Activated T-cell treated with anti-CD3 and anti-CD28 coated beads, Interleukin-2, amount 50 U/mL, for 72 hours (primary cell): ENCODE measurements around the gene CHEK2. TPM values are rescaled to one million over a fixed set of nuclear protein-coding genes. Genes with fewer than 3 reads are reported as not detected.
"Not testable (repeated sequence)": the region's sequence is repeated elsewhere in the genome, so short reads cannot be mapped to it uniquely, and the experiment has no call there.

Source experiments
- ATAC-seq, 2 donors: fragments of 150-1000 bp; cut with Tn5 transposase; replicated peaks in 1 of 2; 2 replicates each; pipeline ENCODE4 v1.10.0; 2021; ENCODE audit warnings: moderate library complexity in 2 of 2, mild to moderate bottlenecking in 1 of 2
- DNase-seq, 2 donors: peaks; one replicate each; pipeline ENCODE4 v3.0.0; 2021 to 2022; ENCODE audit warnings: mixed read lengths in 1 of 2
- H3K27ac Mint-ChIP-seq: one replicate; pipeline ENCODE4 v1.8.0; 2022; ENCODE audit warnings: mild to moderate bottlenecking, moderate library complexity, mixed read lengths
- H3K27me3 Mint-ChIP-seq: one replicate; pipeline ENCODE4 v1.8.0; 2022; ENCODE audit warnings: low read depth, mixed read lengths
- H3K36me3 Mint-ChIP-seq, 2 donors: one replicate each; pipeline ENCODE4 v1.8.0; 2022; ENCODE audit warnings: mixed read lengths in 2 of 2, mild to moderate bottlenecking in 1 of 2; ENCODE audit not compliant: insufficient read depth in 2 of 2
- H3K4me1 Mint-ChIP-seq: one replicate; pipeline ENCODE4 v1.8.0; 2022; ENCODE audit warnings: low read depth, mixed read lengths
- H3K4me3 Mint-ChIP-seq, 2 donors: one replicate each; pipeline ENCODE4 v1.8.0; 2022; ENCODE audit warnings: mild to moderate bottlenecking in 2 of 2, mixed read lengths in 2 of 2, moderate library complexity in 2 of 2
- H3K9me3 Mint-ChIP-seq, 2 donors: one replicate each; pipeline ENCODE4 v1.8.0; 2022; ENCODE audit warnings: mixed read lengths in 2 of 2
- total RNA-seq, 2 donors: library from RNA; stranded (reverse); gene quantifications; one replicate each; pipeline ENCODE4 v1.2.3, GENCODE V29; 2022

Gene CHEK2
- total RNA-seq, 2 donors from 2014 or later = 29.2 to 32.1 TPM

DNA sequence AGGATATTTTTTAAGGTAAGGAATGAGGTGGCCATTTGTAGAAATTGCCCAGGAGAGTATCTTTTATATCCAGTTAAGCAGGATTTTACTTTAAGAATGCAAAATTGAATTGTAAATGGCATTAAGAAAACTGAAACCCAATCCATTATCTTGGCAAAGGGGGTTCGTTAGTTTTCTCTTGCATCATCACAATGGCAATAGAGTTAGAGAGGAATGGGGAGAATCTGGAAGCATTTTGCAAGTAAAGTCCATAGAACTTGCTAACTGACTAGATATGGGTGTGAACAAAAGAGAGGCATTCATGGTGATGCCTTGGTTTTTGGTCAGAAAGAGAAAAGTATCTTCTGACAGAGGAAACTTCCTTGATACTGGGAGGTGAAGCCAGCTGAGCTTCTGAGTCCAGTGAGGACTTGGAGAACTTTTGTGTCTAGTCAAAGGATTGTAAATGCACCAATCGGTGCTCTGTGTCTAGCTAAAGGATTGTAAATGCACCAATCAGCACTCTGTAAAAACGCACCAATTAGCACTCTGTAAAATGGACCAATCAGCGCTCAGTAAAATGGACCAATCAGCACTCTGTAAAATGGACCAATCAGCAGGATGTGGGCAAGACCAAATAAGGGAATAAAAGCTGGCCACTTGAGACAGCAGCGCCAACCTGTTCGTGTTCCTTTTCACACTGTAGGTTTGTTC, 27.2 kb upstream of the CHEK2 start:
- Mint-ChIP-seq H3K4me1 (peaks cover 7% of the 10 kb centered on the region), H3K27me3 (no peaks in the 10 kb centered on the region), H3K9me3 (no peaks in the 10 kb centered on the region), H3K4me3 (no peak overlapping the region), H3K27ac (no peak overlapping the region), H3K36me3 (peaks cover 5 to 6% of the 10 kb centered on the region in 2 donors)
- ATAC-seq (no peak), DNase-seq (no peak)

DNA sequence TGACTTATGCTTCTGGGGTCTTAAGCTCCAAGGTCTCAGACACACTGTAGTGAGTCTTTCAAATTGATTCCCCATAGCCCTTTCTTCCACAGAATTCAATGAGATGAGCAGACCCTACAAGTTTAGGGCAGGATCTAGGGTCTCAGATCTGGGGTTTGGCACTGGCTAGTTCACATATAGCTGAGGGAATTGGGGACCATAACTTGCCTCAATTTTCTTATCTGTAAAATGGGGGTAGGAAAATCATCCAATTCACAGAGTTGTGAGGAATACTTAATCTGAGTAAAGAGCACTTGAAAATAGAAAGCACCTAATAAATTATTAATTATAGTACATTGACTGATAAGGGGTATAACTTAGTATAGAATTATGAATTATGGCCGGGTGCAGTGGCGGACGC, 25.0 kb upstream of the CHEK2 start:
- Mint-ChIP-seq H3K9me3 (no peaks in the 10 kb centered on the region), H3K36me3 (no peaks in the 10 kb centered on the region), H3K4me3 (no peak overlapping the region), H3K27ac (no peak overlapping the region), H3K4me1 (no peaks in the 10 kb centered on the region), H3K27me3 (no peaks in the 10 kb centered on the region)
- ATAC-seq (no peak), DNase-seq (no peak)

- H3K4me3 Mint-ChIP-seq, H3K36me3 Mint-ChIP-seq, H3K9me3 Mint-ChIP-seq, H3K27ac Mint-ChIP-seq, H3K27me3 Mint-ChIP-seq, H3K4me1 Mint-ChIP-seq, DNase-seq, ATAC-seq: not testable (repeated sequence)
These were observed 20.4 kb upstream of the CHEK2 start for GRCh38 chr22:28762000-28762399.

DNA sequence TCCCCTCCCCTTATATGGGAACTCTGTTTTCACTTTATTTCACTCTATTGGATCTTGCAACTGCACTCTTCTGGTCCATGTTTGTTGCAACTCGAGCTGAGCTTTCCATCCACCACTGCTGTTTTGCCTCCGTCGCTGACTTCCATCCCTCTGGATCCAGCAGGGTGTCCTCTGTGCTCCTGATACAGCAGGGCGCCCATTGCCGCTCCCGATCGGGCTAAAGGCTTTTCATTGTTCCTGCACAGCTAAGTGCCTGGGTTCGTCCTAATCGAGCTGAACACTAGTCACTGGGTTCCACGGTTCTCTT, 19.8 kb upstream of the CHEK2 start:
- H3K4me1 Mint-ChIP-seq = no peaks in the 10 kb centered on the region
- H3K36me3 Mint-ChIP-seq = no peaks in the 10 kb centered on the region
- H3K27ac Mint-ChIP-seq = no peak overlapping the region
- no peaks in the 10 kb centered on the region for H3K9me3 Mint-ChIP-seq
- H3K27me3 Mint-ChIP-seq = no peaks in the 10 kb centered on the region
- no peak for DNase-seq
- no peak overlapping the region for H3K4me3 Mint-ChIP-seq
- no peak for ATAC-seq

- no peaks in the 10 kb centered on the region for H3K9me3 Mint-ChIP-seq
- no peaks in the 10 kb centered on the region for H3K36me3 Mint-ChIP-seq
- no peaks in the 10 kb centered on the region for H3K27me3 Mint-ChIP-seq
- H3K4me1 Mint-ChIP-seq = no peaks in the 10 kb centered on the region
- DNase-seq (no peak), ATAC-seq (no peak)
- H3K27ac Mint-ChIP-seq = no peak overlapping the region
- no peak overlapping the region for H3K4me3 Mint-ChIP-seq
These were observed 18.4 kb upstream of the CHEK2 start for GRCh38 chr22:28759861-28760560.

DNA sequence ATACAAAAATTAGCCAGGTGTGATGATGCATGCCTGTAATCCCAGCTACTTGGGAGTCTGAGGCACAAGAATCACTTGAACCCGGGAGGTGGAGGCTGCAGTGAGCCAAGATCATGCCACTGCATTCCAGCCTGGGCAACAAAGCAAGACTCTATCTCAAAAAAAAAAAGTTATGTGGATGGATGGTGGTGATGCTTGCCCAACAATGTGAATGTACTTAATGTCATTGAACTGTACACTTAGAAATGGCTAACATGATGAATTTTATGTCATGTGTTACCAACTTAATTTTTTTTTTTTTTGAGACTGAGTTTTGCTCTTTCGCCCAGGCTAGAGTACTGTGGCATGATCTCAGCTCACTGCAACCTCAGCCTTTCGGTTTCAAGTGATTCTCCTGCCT, 12.9 kb upstream of the CHEK2 start:
- not testable (repeated sequence) for H3K4me1 Mint-ChIP-seq, H3K9me3 Mint-ChIP-seq, H3K27ac Mint-ChIP-seq, ATAC-seq, DNase-seq, H3K36me3 Mint-ChIP-seq, H3K4me3 Mint-ChIP-seq, H3K27me3 Mint-ChIP-seq

GRCh38 chr22:28750471-28750881, 8.9 kb upstream of the CHEK2 start:
- no peaks in the 10 kb centered on the region for H3K27me3 Mint-ChIP-seq
- H3K9me3 Mint-ChIP-seq = no peaks in the 10 kb centered on the region
- no peak overlapping the region for H3K27ac Mint-ChIP-seq
- H3K4me3 Mint-ChIP-seq = no peak overlapping the region
- peaks cover 6% of the 10 kb centered on the region for H3K4me1 Mint-ChIP-seq
- peaks cover 9 to 29% of the 10 kb centered on the region in 2 donors for H3K36me3 Mint-ChIP-seq
- no peak for ATAC-seq
- no peak for DNase-seq

DNA sequence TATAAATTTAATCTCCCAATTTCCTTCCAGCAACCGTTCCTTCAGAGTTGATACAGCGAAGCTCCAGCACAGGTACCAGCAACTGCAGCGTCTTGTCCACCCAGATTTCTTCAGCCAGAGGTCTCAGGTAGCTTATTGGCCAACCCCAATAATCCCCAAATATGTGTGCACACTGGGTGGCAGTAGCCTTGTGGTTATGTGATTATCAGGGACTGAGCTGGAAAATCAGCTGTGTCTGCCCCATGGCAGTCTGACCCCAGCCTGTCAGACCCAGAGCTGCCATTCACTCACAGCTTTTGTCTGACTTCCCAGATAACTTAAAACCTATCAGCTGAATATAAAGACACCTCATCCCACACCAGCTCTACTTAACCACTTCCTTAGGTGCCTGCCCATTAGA, 2.2 kb upstream of the CHEK2 start:
- Mint-ChIP-seq H3K27me3 (no peaks in the 10 kb centered on the region), H3K9me3 (no peaks in the 10 kb centered on the region), H3K4me1 (peaks cover 49% of the 10 kb centered on the region), H3K4me3 (peak overlapping the region; percentile 90 to 96), H3K27ac (no peak overlapping the region), H3K36me3 (peaks cover 5 to 29% of the 10 kb centered on the region in 2 donors)
- ATAC-seq (no peak), DNase-seq (no peak)

- ATAC-seq (no peak), DNase-seq (no peak)
- Mint-ChIP-seq H3K27me3 (no peaks in the 10 kb centered on the region), H3K9me3 (no peaks in the 10 kb centered on the region), H3K4me3 (peak overlapping the region; percentile 90 to 96), H3K4me1 (peaks cover 53% of the 10 kb centered on the region), H3K27ac (peak overlapping the region; percentile 68), H3K36me3 (peaks cover 2 to 27% of the 10 kb centered on the region in 2 donors)
These were observed 942 bp upstream of the CHEK2 start for GRCh38 chr22:28742562-28742962.

GRCh38 chr22:28741200-28741784, 328 bp downstream of the CHEK2 start:
- Mint-ChIP-seq H3K4me3 (peak overlapping the region; percentile 90 to 96), H3K9me3 (no peaks in the 10 kb centered on the region), H3K27me3 (no peaks in the 10 kb centered on the region), H3K4me1 (peaks cover 53% of the 10 kb centered on the region), H3K27ac (peak overlapping the region; percentile 68), H3K36me3 (peaks cover 2 to 17% of the 10 kb centered on the region in 2 donors)
- ATAC-seq = no peak
- peak in 1 of 2 donors; percentile 1 for DNase-seq

- H3K4me1 Mint-ChIP-seq = peaks cover 48% of the 10 kb centered on the region
- not testable (repeated sequence) for ATAC-seq, H3K4me3 Mint-ChIP-seq, H3K36me3 Mint-ChIP-seq, DNase-seq, H3K9me3 Mint-ChIP-seq, H3K27me3 Mint-ChIP-seq, H3K27ac Mint-ChIP-seq
These were observed 2.7 kb downstream of the CHEK2 start for GRCh38 chr22:28738876-28739275.

- no peak overlapping the region for H3K4me3 Mint-ChIP-seq
- DNase-seq = no peak
- no peaks in the 10 kb centered on the region for H3K9me3 Mint-ChIP-seq
- H3K4me1 Mint-ChIP-seq = peaks cover 36% of the 10 kb centered on the region
- no peaks in the 10 kb centered on the region for H3K27me3 Mint-ChIP-seq
- H3K36me3 Mint-ChIP-seq = peaks cover 6 to 8% of the 10 kb centered on the region in 2 donors
- no peak overlapping the region for H3K27ac Mint-ChIP-seq
- ATAC-seq = no peak
These were observed 3.9 kb downstream of the CHEK2 start for GRCh38 chr22:28737701-28738100.

DNA sequence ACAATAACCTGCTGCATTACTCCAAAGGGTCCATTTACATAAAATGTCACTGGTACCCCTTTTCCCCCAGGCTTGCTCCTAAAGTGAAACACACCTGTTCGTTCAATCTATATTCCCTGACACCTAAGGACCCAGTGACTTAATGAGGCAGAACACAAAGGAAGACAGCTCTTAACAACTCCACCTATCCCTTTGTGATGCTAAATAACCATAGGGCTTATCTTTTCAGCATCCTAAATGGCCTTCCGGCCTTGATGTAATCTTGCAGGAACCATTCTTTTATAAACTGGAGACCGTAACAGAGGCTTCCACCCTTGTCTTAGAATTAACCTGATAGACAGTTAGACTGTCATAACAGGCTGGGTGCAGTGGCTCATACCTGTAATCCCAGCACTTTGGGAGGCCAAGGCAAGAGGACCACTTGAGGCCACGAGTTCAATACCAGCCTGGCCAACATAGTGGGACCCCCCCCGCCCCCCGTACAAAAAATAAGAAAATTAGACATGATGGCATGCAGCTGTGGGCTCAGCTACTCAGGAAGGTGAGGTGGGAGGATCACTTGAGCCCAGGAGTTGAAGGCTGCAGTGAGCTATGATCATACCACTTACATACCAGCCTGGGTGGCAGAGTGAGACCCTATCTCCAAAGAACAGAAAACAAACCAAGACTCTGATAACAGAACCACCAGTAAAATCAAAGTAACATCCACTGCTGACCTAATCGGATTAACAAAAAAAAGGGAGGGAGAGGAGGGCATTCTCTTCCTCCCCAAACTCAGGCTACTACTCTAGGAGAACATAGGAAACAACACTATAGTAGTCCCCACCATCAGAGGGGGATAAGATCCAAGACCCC, 5.1 kb downstream of the CHEK2 start:
- Mint-ChIP-seq H3K9me3 (no peaks in the 10 kb centered on the region), H3K27ac (peak overlapping the region; percentile 2), H3K4me3 (no peak overlapping the region), H3K4me1 (peaks cover 29% of the 10 kb centered on the region), H3K27me3 (no peaks in the 10 kb centered on the region), H3K36me3 (peaks cover 3 to 4% of the 10 kb centered on the region in 2 donors)
- ATAC-seq (no peak), DNase-seq (no peak)
